PFSK-1 (cell line): Measurements from ENCODE around the gene TIMM17B.

Experiments used
- FOXP2 ChIP-seq: optimal IDR thresholded peaks from 2 replicates; pipeline ENCODE3; 2011; ENCODE audit warnings: borderline replicate concordance, control low read depth, inconsistent platforms; ENCODE audit not compliant: insufficient read depth; ENCODE audit errors: extremely low read length, extremely low read depth
- POLR2AphosphoS5 ChIP-seq: IDR thresholded peaks from 2 replicates; pipeline ENCODE4 v1.6.1; 2012; ENCODE audit warnings: low read depth, mild to moderate bottlenecking, control low read depth, low read length, moderate library complexity
- REST ChIP-seq, 2 experiments: IDR thresholded peaks; 2 replicates each; pipeline versions ENCODE4 v1.6.1 to v1.8.0; 2011 to 2012; ENCODE audit warnings: low read depth in 2 of 2, low read length in 2 of 2, control low read depth in 1 of 2, inconsistent platforms in 1 of 2, mild to moderate bottlenecking in 1 of 2, moderate library complexity in 1 of 2; ENCODE audit not compliant: insufficient read depth in 1 of 2
- SIN3A ChIP-seq: IDR thresholded peaks from 2 replicates; pipeline ENCODE4 v1.6.1; 2012; ENCODE audit warnings: mild to moderate bottlenecking, low read length, moderate library complexity, borderline replicate concordance; ENCODE audit not compliant: insufficient read depth
- TAF1 ChIP-seq: IDR thresholded peaks from 2 replicates; pipeline ENCODE4 v1.6.1; 2012; ENCODE audit warnings: low read length, control low read depth, borderline replicate concordance; ENCODE audit not compliant: insufficient read depth

TIMM17B gene

GRCh38 chrX:48913605-48914366 is 16.2 kb upstream of the TIMM17B start:
- TF ChIP-seq TAF1, result no peak

- TF ChIP-seq SIN3A (peak; percentile 24; the same call in 1 of the 2 replicates), POLR2AphosphoS5 (peak; percentile 74), TAF1 (peak; percentile 61; the same call in 1 of the 2 replicates), FOXP2 (no peak), REST (IDR thresholded peaks at IDR 0.05; ENCODE audit: insufficient read depth in 1 of 2, low read depth in 2 of 2, low read length in 2 of 2) (no peak)
Observed at GRCh38 chrX:48911412-48912182, 14.0 kb upstream of the TIMM17B start, which contains the start of gene SLC35A2. TSS of gene SLC35A2 (minus strand) at chrX:48911646. CDS start at chrX:48911636, 10 bp downstream.

- no peak for TF ChIP-seq POLR2AphosphoS5
- no peak for TF ChIP-seq TAF1
- no peak for TF ChIP-seq FOXP2
- no peak for TF ChIP-seq REST (IDR thresholded peaks at IDR 0.05; ENCODE audit: insufficient read depth in 1 of 2, low read depth in 2 of 2, low read length in 2 of 2)
Observed at GRCh38 chrX:48910926-48911411, 13.4 kb upstream of the TIMM17B start.

- TF ChIP-seq FOXP2, result no peak
- no peak for TF ChIP-seq TAF1
- no peak for TF ChIP-seq POLR2AphosphoS5
- no peak for TF ChIP-seq SIN3A
- TF ChIP-seq REST (IDR thresholded peaks at IDR 0.05; ENCODE audit: insufficient read depth in 1 of 2, low read depth in 2 of 2, low read length in 2 of 2), result no peak
Observed at GRCh38 chrX:48909703-48910294, 12.2 kb upstream of the TIMM17B start.

- TF ChIP-seq SIN3A, result no peak
- no peak for TF ChIP-seq POLR2AphosphoS5
- TF ChIP-seq TAF1, result no peak
- TF ChIP-seq FOXP2, result no peak
- TF ChIP-seq REST (IDR thresholded peaks at IDR 0.05; ENCODE audit: insufficient read depth in 1 of 2, low read depth in 2 of 2, low read length in 2 of 2), result no peak
Observed at GRCh38 chrX:48908600-48908999, 11.0 kb upstream of the TIMM17B start.
